ENCODE results near the gene SLC26A2. TPM values are rescaled to one million over a fixed set of nuclear protein-coding genes. Genes with fewer than 3 reads are reported as not detected.

The SLC26A2 gene
- total RNA-seq (6.7 TPM), polyA plus RNA-seq (1 to 10 TPM; 2.7 to 6.0 (median 3.6) TPM)

- peaks cover 13 to 36% (median 28%) of the 10 kb centered on the region in 4 donors for H3K4me1 Mint-ChIP-seq
- H3K27ac Mint-ChIP-seq = peak within 1 kb of the TSS; percentile 98 to 100 (median 99)
- Histone ChIP-seq H3K27ac (ENCODE audit: insufficient read depth, low read length, poor library complexity, severe bottlenecking) (peak within 1 kb of the TSS; percentile 82), H3K9me3 (ENCODE audit: control insufficient read depth in 2 of 2, low read length in 2 of 2) (no peaks in the 10 kb centered on the region), H3K36me3 (ENCODE audit: control insufficient read depth, insufficient read depth, low read length) (no peaks in the 10 kb centered on the region), H3K27me3 (ENCODE audit: control insufficient read depth, insufficient read depth, low read length) (no peaks in the 10 kb centered on the region), H3K4me3 (ENCODE audit: low read depth, low read length) (peak within 1 kb of the TSS; percentile 81), H3K4me1 (ENCODE audit: control insufficient read depth, insufficient read depth, low read length, poor library complexity, severe bottlenecking) (peaks cover 20% of the 10 kb centered on the region)
- no peaks in the 10 kb centered on the region for H3K9me3 Mint-ChIP-seq
- H3K27me3 Mint-ChIP-seq = no peaks in the 10 kb centered on the region
- peaks cover 6% of the 10 kb centered on the region for H3K36me3 Mint-ChIP-seq
- DNase-seq (peak; percentile 92 to 98 (median 92)), ATAC-seq (ENCODE audit: low read depth in 2 of 2) (peak; percentile 99 to 100)
- H3K4me3 Mint-ChIP-seq = peak within 1 kb of the TSS; percentile 93 to 97 (median 96)
These were observed at the start of gene SLC26A2 for GRCh38 chr5:149960272-149961185. Gene SLC26A2 (plus strand): TSS chr5:149960758. CDS start chr5:149977653, 16,895 bp downstream.

- no peak overlapping the region for H3K27ac Mint-ChIP-seq
- Histone ChIP-seq H3K27me3 (ENCODE audit: control insufficient read depth, insufficient read depth, low read length) (peaks cover 11% of the 10 kb centered on the region), H3K4me1 (ENCODE audit: control insufficient read depth, insufficient read depth, low read length, poor library complexity, severe bottlenecking) (no peaks in the 10 kb centered on the region), H3K4me3 (ENCODE audit: low read depth, low read length) (no peak overlapping the region), H3K9me3 (ENCODE audit: control insufficient read depth in 2 of 2, low read length in 2 of 2) (no peaks in the 10 kb centered on the region), H3K36me3 (ENCODE audit: control insufficient read depth, insufficient read depth, low read length) (no peaks in the 10 kb centered on the region), H3K27ac (ENCODE audit: insufficient read depth, low read length, poor library complexity, severe bottlenecking) (no peak overlapping the region)
- H3K27me3 Mint-ChIP-seq = peaks cover 15% of the 10 kb centered on the region
- peaks cover 0 to 2% (median 0%) of the 10 kb centered on the region in 7 donors for H3K9me3 Mint-ChIP-seq
- H3K36me3 Mint-ChIP-seq = no peaks in the 10 kb centered on the region
- no peaks in the 10 kb centered on the region for H3K4me1 Mint-ChIP-seq
- no peak for DNase-seq
- no peak overlapping the region for H3K4me3 Mint-ChIP-seq
- ATAC-seq (ENCODE audit: low read depth in 2 of 2) = no peak
These were observed 49.5 kb upstream of the SLC26A2 start for GRCh38 chr5:149911031-149911430.

- Mint-ChIP-seq H3K27me3 (peaks cover 22% of the 10 kb centered on the region), H3K9me3 (peaks cover 0 to 2% (median 0%) of the 10 kb centered on the region in 7 donors), H3K4me3 (no peak overlapping the region), H3K27ac (peak overlapping the region in 1 of 3 donors; percentile 44), H3K4me1 (no peaks in the 10 kb centered on the region), H3K36me3 (no peaks in the 10 kb centered on the region)
- no peaks in the 10 kb centered on the region for H3K9me3 ChIP-seq (ENCODE audit: control insufficient read depth in 2 of 2, low read length in 2 of 2)
- DNase-seq (no peak), ATAC-seq (ENCODE audit: low read depth in 2 of 2) (no peak)
- H3K27me3 ChIP-seq (ENCODE audit: control insufficient read depth, insufficient read depth, low read length) = peaks cover 11% of the 10 kb centered on the region
- no peaks in the 10 kb centered on the region for H3K36me3 ChIP-seq (ENCODE audit: control insufficient read depth, insufficient read depth, low read length)
- H3K4me1 ChIP-seq (ENCODE audit: control insufficient read depth, insufficient read depth, low read length, poor library complexity, severe bottlenecking) = no peaks in the 10 kb centered on the region
- H3K27ac ChIP-seq (ENCODE audit: insufficient read depth, low read length, poor library complexity, severe bottlenecking) = no peak overlapping the region
- no peak overlapping the region for H3K4me3 ChIP-seq (ENCODE audit: low read depth, low read length)
These were observed 48.2 kb upstream of the SLC26A2 start for GRCh38 chr5:149912226-149912871.

GRCh38 chr5:149913436-149914419, 46.8 kb upstream of the SLC26A2 start:
- Histone ChIP-seq H3K9me3 (ENCODE audit: control insufficient read depth in 2 of 2, low read length in 2 of 2) (no peaks in the 10 kb centered on the region), H3K4me1 (ENCODE audit: control insufficient read depth, insufficient read depth, low read length, poor library complexity, severe bottlenecking) (no peaks in the 10 kb centered on the region), H3K27ac (ENCODE audit: insufficient read depth, low read length, poor library complexity, severe bottlenecking) (no peak overlapping the region), H3K4me3 (ENCODE audit: low read depth, low read length) (no peak overlapping the region), H3K27me3 (ENCODE audit: control insufficient read depth, insufficient read depth, low read length) (peaks cover 9% of the 10 kb centered on the region), H3K36me3 (ENCODE audit: control insufficient read depth, insufficient read depth, low read length) (no peaks in the 10 kb centered on the region)
- Mint-ChIP-seq H3K36me3 (no peaks in the 10 kb centered on the region), H3K27me3 (peaks cover 15% of the 10 kb centered on the region), H3K9me3 (peaks cover 0 to 2% (median 0%) of the 10 kb centered on the region in 7 donors), H3K4me3 (no peak overlapping the region), H3K27ac (peak overlapping the region in 1 of 3 donors; percentile 48), H3K4me1 (no peaks in the 10 kb centered on the region)
- ATAC-seq (ENCODE audit: low read depth in 2 of 2) (no peak), DNase-seq (no peak)

- Histone ChIP-seq H3K4me3 (ENCODE audit: low read depth, low read length) (no peak overlapping the region), H3K4me1 (ENCODE audit: control insufficient read depth, insufficient read depth, low read length, poor library complexity, severe bottlenecking) (no peaks in the 10 kb centered on the region), H3K27ac (ENCODE audit: insufficient read depth, low read length, poor library complexity, severe bottlenecking) (no peak overlapping the region), H3K27me3 (ENCODE audit: control insufficient read depth, insufficient read depth, low read length) (peaks cover 2% of the 10 kb centered on the region), H3K36me3 (ENCODE audit: control insufficient read depth, insufficient read depth, low read length) (no peaks in the 10 kb centered on the region), H3K9me3 (ENCODE audit: control insufficient read depth in 2 of 2, low read length in 2 of 2) (no peaks in the 10 kb centered on the region)
- Mint-ChIP-seq H3K9me3 (peaks cover 0 to 2% (median 0%) of the 10 kb centered on the region in 7 donors), H3K4me3 (no peak overlapping the region), H3K27me3 (peaks cover 9% of the 10 kb centered on the region), H3K4me1 (no peaks in the 10 kb centered on the region), H3K27ac (no peak overlapping the region), H3K36me3 (no peaks in the 10 kb centered on the region)
- DNase-seq = no peak
- ATAC-seq (ENCODE audit: low read depth in 2 of 2) = no peak
These were observed 44.9 kb upstream of the SLC26A2 start for GRCh38 chr5:149915392-149916260.

- no peaks in the 10 kb centered on the region for H3K27me3 ChIP-seq (ENCODE audit: control insufficient read depth, insufficient read depth, low read length)
- no peak overlapping the region for H3K4me3 Mint-ChIP-seq
- peaks cover 0 to 1% (median 0%) of the 10 kb centered on the region in 7 donors for H3K9me3 Mint-ChIP-seq
- H3K9me3 ChIP-seq (ENCODE audit: control insufficient read depth in 2 of 2, low read length in 2 of 2) = no peaks in the 10 kb centered on the region
- no peak overlapping the region for H3K4me3 ChIP-seq (ENCODE audit: low read depth, low read length)
- H3K36me3 ChIP-seq (ENCODE audit: control insufficient read depth, insufficient read depth, low read length) = no peaks in the 10 kb centered on the region
- H3K27ac Mint-ChIP-seq = no peak overlapping the region
- H3K4me1 Mint-ChIP-seq = no peaks in the 10 kb centered on the region
- H3K36me3 Mint-ChIP-seq = no peaks in the 10 kb centered on the region
- no peak for ATAC-seq (ENCODE audit: low read depth in 2 of 2)
- no peak overlapping the region for H3K27ac ChIP-seq (ENCODE audit: insufficient read depth, low read length, poor library complexity, severe bottlenecking)
- H3K27me3 Mint-ChIP-seq = peaks cover 17% of the 10 kb centered on the region
- no peaks in the 10 kb centered on the region for H3K4me1 ChIP-seq (ENCODE audit: control insufficient read depth, insufficient read depth, low read length, poor library complexity, severe bottlenecking)
- no peak for DNase-seq
These were observed 44.1 kb upstream of the SLC26A2 start for GRCh38 chr5:149916334-149917072.

Data from CD4-positive, CD25-positive, alpha-beta regulatory T cell (primary cell).